Stimulated activated CD8-positive, alpha-beta memory T cell treated with anti-CD3 and anti-CD28 coated beads, Interleukin-2, amount 100 ng/mL, for 1 hour (primary cell): ENCODE measurements around the gene MOV10.

ENCODE experiments used
- DNase-seq, 2 donors: peaks; one replicate each; pipeline ENCODE4 v3.0.0-alpha.2; 2020; ENCODE audit warnings: low read depth in 2 of 2

MOV10 gene

GRCh38 chr1:112735752-112736151, 61.3 kb downstream of the MOV10 start:
- DNase-seq, result no peak

DNA sequence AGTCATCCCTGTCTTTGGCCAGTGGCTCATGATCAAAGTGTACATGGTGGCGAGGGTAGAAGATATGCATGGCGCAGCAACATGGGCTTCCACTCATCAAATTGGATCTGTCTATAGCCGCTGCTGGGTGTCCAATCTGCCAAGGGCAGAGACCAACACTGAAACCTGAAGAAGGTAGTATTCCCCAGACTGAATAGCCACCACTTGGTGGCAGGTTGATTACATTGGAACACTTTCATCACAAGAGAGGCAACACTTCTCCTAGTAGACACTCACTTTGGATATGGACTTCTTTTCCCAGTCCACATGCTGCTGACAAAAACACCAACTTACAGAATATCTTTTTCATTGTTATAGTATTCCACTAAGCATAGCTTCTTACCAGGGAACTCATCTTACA, 63.1 kb downstream of the MOV10 start:
- no peak for DNase-seq

DNA sequence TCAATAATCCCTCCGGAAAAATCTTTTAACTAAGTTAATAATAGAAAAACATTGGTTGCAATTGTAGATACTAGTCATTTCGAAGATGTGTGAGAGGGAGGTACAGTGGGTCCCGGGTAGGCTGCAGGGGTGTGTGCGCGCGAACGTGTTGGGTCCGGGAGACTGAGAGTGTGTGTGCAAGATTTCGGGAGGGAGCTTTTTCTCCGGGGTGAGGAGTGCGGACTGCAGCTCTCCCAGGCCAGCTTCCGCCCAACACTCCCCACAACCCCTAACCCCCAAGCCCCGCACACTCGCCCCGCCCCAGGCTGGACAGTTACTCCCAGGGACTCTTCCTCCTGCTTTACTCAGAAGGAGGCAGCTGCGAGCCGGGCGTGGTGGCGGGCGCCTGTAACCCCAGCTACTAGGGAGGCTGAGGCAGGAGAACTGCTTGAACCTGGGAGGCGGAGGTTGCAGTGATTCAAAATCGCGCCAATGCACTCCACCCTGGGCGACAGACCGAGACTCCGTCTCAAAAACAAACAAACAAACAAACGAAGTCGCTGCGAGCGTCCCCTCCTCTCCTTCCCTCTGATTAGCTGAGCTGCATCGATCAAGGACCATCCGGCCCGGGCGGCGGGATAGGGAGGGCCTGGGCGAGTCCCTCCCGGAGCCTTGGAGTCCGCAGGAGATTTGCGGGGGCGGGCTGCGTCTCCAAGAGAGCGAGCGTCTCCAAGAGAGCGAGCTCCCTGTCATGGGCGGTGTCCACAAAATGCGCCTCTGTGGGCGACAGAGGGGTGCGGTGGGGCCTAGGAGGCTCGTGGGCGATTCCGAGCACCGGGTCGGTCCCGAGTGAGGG, 68.9 kb downstream of the MOV10 start:
- no peak for DNase-seq

- no peak for DNase-seq
Observed at GRCh38 chr1:112744009-112744578, 69.6 kb downstream of the MOV10 start.

- DNase-seq, result no peak
Observed at GRCh38 chr1:112748396-112748795, 73.9 kb downstream of the MOV10 start.
